SJCRH30 (cell line): ENCODE measurements around the gene HNRNPM. TPM values are rescaled to one million over a fixed set of nuclear protein-coding genes. Genes with fewer than 3 reads are reported as not detected.
A peak's percentile ranks its signal among the peaks of the same experiment; 100 is the strongest.
"Not testable (repeated sequence)": the region's sequence is repeated elsewhere in the genome, so short reads cannot be mapped to it uniquely, and the experiment has no call there.

ENCODE experiments used
- DNase-seq, 2 experiments: peaks; one replicate each; pipeline ENCODE4 v3.0.0-alpha.2; 2015 to 2020
- H3K27ac ChIP-seq: fragments of 250-450 bp; sonication (Bioruptor Pico); 2 replicates; pipeline ENCODE4 v1.5.1; 2020; ENCODE audit warnings: mild to moderate bottlenecking, moderate library complexity
- H3K27me3 ChIP-seq: fragments of 250-450 bp; sonication (Bioruptor Pico); 2 replicates; pipeline ENCODE4 v1.5.1; 2020; ENCODE audit warnings: mild to moderate bottlenecking, moderate library complexity
- H3K36me3 ChIP-seq: fragments of 250-450 bp; sonication (Bioruptor Pico); 2 replicates; pipeline ENCODE4 v1.5.1; 2020; ENCODE audit warnings: mild to moderate bottlenecking, moderate library complexity
- H3K4me1 ChIP-seq: fragments of 250-450 bp; sonication (Bioruptor Pico); 2 replicates; pipeline ENCODE4 v1.5.1; 2020; ENCODE audit warnings: mild to moderate bottlenecking, moderate library complexity
- H3K4me3 ChIP-seq: fragments of 250-450 bp; sonication (Bioruptor Pico); 2 replicates; pipeline ENCODE4 v1.5.1; 2020; ENCODE audit warnings: mild to moderate bottlenecking, moderate library complexity
- H3K9me3 ChIP-seq: fragments of 250-450 bp; sonication (Bioruptor Pico); replicated peaks from 2 replicates; pipeline ENCODE4 v1.5.1; 2020; ENCODE audit warnings: mild to moderate bottlenecking, moderate library complexity
- total RNA-seq: library from RNA; depleted of rRNA; stranded (reverse); fragments of >200 nt; shearing (Covaris generic); gene quantifications from 2 replicates; pipeline ENCODE4 v1.2.3, GENCODE V29; 2014; rRNA removed

Gene HNRNPM
- 191 and 195 TPM in 2 replicates for total RNA-seq

- Histone ChIP-seq H3K27me3 (no peaks in the 10 kb centered on the region), H3K4me3 (peak within 1 kb of the TSS; percentile 98), H3K27ac (peak within 1 kb of the TSS; percentile 98), H3K9me3 (no peaks in the 10 kb centered on the region), H3K36me3 (peaks cover 23% of the 10 kb centered on the region), H3K4me1 (peaks cover 5% of the 10 kb centered on the region; the same call in 1 of the 2 replicates)
- peak; percentile 98 to 99 for DNase-seq
These were observed at the start of gene HNRNPM for GRCh38 chr19:8444677-8445487. TSS of gene HNRNPM (plus strand) at chr19:8444975. CDS start at chr19:8444999, 24 bp downstream.

GRCh38 chr19:8395621-8396082 lies 49.1 kb upstream of the HNRNPM start:
- Histone ChIP-seq H3K36me3 (peaks cover 3% of the 10 kb centered on the region; the same call in 1 of the 2 replicates), H3K4me3 (no peak overlapping the region), H3K4me1 (peaks cover 27% of the 10 kb centered on the region), H3K27me3 (no peaks in the 10 kb centered on the region), H3K9me3 (no peaks in the 10 kb centered on the region), H3K27ac (no peak overlapping the region)
- no peak for DNase-seq

DNA sequence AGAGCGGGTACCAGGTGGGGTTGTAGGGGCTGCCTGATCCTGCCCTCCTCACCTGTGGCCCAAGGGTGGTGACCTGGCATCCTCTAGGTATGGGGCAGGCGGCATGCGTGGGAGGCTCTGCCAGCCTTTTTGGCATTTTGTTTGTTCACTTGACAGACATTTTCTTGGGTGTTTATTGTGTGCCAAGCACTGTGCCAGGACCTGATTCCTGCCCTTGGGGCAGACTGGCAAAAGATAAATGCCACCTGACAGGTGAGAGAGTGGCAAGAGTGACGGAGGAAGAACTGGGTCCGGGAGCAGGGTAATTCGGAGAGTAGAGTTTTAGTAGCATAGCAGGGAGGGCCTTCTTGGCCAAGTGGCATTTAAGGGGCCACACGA lies 48.6 kb upstream of the HNRNPM start:
- peaks cover 3% of the 10 kb centered on the region; the same call in 1 of the 2 replicates for H3K36me3 ChIP-seq
- H3K27ac ChIP-seq, result no peak overlapping the region
- H3K4me3 ChIP-seq, result no peak overlapping the region
- H3K9me3 ChIP-seq, result no peaks in the 10 kb centered on the region
- DNase-seq, result no peak
- H3K4me1 ChIP-seq, result peaks cover 25% of the 10 kb centered on the region
- no peaks in the 10 kb centered on the region for H3K27me3 ChIP-seq

DNA sequence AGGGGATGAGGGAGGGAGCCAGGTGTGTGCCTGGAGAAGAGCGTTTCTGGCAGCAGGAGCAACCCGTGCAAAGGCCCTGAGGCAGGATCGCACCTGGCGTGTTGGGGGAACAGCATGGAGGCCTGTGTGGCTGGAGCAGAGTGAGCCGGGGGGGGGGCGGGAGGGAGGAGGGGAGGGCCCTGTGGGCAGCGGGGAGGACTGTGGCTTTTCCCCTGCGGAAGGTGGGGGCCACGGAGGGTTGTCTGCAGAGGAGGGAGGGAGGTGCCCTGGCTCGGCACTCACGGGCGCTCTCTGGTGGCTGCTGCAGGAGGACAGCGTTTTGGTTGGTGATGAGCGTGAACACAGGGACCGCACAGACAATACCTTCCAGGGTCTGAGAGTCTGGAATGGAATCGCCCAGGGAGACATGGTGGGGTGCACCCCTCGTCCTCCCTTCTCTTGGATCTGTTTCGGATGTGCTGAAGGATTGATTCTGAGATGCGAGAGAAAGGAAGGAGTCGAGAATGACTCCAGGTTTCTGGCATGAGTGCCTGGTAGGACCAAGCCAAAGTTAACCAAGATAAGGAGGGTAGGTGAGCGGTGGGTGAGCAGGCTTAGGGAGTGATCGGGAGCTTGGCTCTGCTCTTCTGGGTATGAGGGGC lies 48.1 kb upstream of the HNRNPM start:
- peak; percentile 38 to 53 for DNase-seq

GRCh38 chr19:8397271-8397670 lies 47.5 kb upstream of the HNRNPM start:
- Histone ChIP-seq H3K4me3 (no peak overlapping the region), H3K4me1 (peaks cover 19% of the 10 kb centered on the region), H3K27ac (no peak overlapping the region), H3K27me3 (no peaks in the 10 kb centered on the region), H3K9me3 (no peaks in the 10 kb centered on the region), H3K36me3 (peaks cover 3% of the 10 kb centered on the region; the same call in 1 of the 2 replicates)
- DNase-seq, result no peak

More for the DNA sequence above, 48.1 kb upstream of the HNRNPM start:
- H3K4me3 ChIP-seq, result no peak overlapping the region
- H3K4me1 ChIP-seq, result peaks cover 21% of the 10 kb centered on the region
- peaks cover 3% of the 10 kb centered on the region; the same call in 1 of the 2 replicates for H3K36me3 ChIP-seq
- H3K27me3 ChIP-seq, result no peaks in the 10 kb centered on the region
- H3K9me3 ChIP-seq, result no peaks in the 10 kb centered on the region
- H3K27ac ChIP-seq, result no peak overlapping the region

GRCh38 chr19:8397746-8398310 lies 46.9 kb upstream of the HNRNPM start:
- Histone ChIP-seq H3K36me3 (peaks cover 3% of the 10 kb centered on the region; the same call in 1 of the 2 replicates), H3K27me3 (no peaks in the 10 kb centered on the region), H3K9me3 (no peaks in the 10 kb centered on the region), H3K27ac (no peak overlapping the region), H3K4me1 (peaks cover 19% of the 10 kb centered on the region), H3K4me3 (no peak overlapping the region)
- no peak for DNase-seq

GRCh38 chr19:8398311-8398771 lies 46.4 kb upstream of the HNRNPM start:
- Histone ChIP-seq H3K4me1 (peaks cover 19% of the 10 kb centered on the region), H3K27me3 (no peaks in the 10 kb centered on the region), H3K4me3 (no peak overlapping the region), H3K36me3 (peaks cover 3% of the 10 kb centered on the region; the same call in 1 of the 2 replicates), H3K27ac (no peak overlapping the region), H3K9me3 (no peaks in the 10 kb centered on the region)
- DNase-seq, result peak; percentile 31 to 35

- Histone ChIP-seq H3K27me3 (no peaks in the 10 kb centered on the region), H3K4me1 (peaks cover 8% of the 10 kb centered on the region), H3K36me3 (peaks cover 6% of the 10 kb centered on the region), H3K9me3 (no peaks in the 10 kb centered on the region), H3K27ac (no peak overlapping the region), H3K4me3 (no peak overlapping the region)
- DNase-seq, result no peak
These were observed 45.0 kb upstream of the HNRNPM start for GRCh38 chr19:8399681-8400188.

DNA sequence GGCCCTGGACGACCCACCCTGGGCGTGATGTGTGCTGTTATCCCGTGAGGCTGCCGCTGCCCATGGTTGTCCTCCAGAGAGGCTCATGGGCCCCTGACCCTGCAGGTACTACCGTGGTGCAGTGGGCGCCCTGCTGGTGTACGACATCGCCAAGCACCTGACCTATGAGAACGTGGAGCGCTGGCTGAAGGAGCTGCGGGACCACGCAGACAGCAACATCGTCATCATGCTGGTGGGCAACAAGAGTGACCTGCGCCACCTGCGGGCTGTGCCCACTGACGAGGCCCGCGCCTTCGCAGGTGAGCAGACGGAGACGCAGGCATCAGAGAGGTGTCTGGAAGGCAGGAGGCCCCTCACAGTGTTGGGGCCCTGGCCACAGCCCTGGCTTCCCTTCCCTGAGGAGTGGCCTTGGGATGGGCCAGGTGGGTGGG lies 42.8 kb upstream of the HNRNPM start:
- H3K27me3 ChIP-seq, result no peaks in the 10 kb centered on the region
- peaks cover 12% of the 10 kb centered on the region for H3K36me3 ChIP-seq
- no peak for DNase-seq

GRCh38 chr19:8403098-8403819 lies 41.5 kb upstream of the HNRNPM start:
- Histone ChIP-seq H3K27me3 (no peaks in the 10 kb centered on the region), H3K4me3 (no peak overlapping the region), H3K4me1 (peaks cover 2% of the 10 kb centered on the region), H3K27ac (no peak overlapping the region), H3K36me3 (peaks cover 12% of the 10 kb centered on the region), H3K9me3 (no peaks in the 10 kb centered on the region)
- no peak for DNase-seq

More for the DNA sequence above, 42.8 kb upstream of the HNRNPM start:
- Histone ChIP-seq H3K27ac (no peak overlapping the region), H3K4me1 (peaks cover 4% of the 10 kb centered on the region), H3K4me3 (no peak overlapping the region), H3K9me3 (no peaks in the 10 kb centered on the region)

DNA sequence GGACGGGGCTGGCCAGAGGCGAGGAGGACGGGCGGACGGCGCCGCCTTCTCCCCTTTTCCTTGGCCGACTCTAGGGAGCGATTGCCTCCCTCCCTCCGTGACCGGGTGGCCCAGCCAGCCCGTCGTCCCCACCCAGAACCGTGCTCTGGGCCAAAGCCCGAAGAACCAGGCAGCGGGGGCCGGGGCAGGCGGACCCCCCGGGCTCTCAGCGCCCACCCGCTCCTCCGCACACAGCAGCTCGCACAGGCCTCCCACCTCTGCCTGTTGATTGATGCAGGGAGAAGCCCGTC lies 41.0 kb upstream of the HNRNPM start:
- H3K36me3 ChIP-seq, result peaks cover 12% of the 10 kb centered on the region
- no peak overlapping the region for H3K27ac ChIP-seq
- DNase-seq, result no peak
- H3K4me3 ChIP-seq, result no peak overlapping the region
- H3K4me1 ChIP-seq, result no peaks in the 10 kb centered on the region
- no peaks in the 10 kb centered on the region for H3K9me3 ChIP-seq
- H3K27me3 ChIP-seq, result no peaks in the 10 kb centered on the region

- Histone ChIP-seq H3K9me3 (no peaks in the 10 kb centered on the region), H3K4me1 (no peaks in the 10 kb centered on the region), H3K4me3 (no peak overlapping the region), H3K27ac (no peak overlapping the region), H3K36me3 (peaks cover 9% of the 10 kb centered on the region; the same call in 1 of the 2 replicates), H3K27me3 (no peaks in the 10 kb centered on the region)
- DNase-seq, result no peak
These were observed 40.2 kb upstream of the HNRNPM start for GRCh38 chr19:8404391-8405151.

GRCh38 chr19:8410718-8411117 lies 34.1 kb upstream of the HNRNPM start:
- not testable (repeated sequence) for H3K4me3 ChIP-seq, H3K27ac ChIP-seq, H3K9me3 ChIP-seq, H3K36me3 ChIP-seq, DNase-seq, H3K4me1 ChIP-seq, H3K27me3 ChIP-seq
